Cortex of kidney (tissue), 1 donor: ENCODE data around the gene SC5D.

Source experiments
- DNase-seq: peaks from one replicate; lab custom pipeline; 2025; lab: John Stamatoyannopoulos, UW

SC5D gene

GRCh38 chr11:121356357-121356756, 63.8 kb downstream of the SC5D start:
- DNase-seq: no peak
